ENCODE results near the gene SLC41A2.

GRCh38 chr12:104952816-104953215, 5.3 kb downstream of the SLC41A2 start:
- no peak for TF ChIP-seq CTCF (IDR thresholded peaks at IDR 0.05)
- no peak for TF ChIP-seq POLR2A (IDR thresholded peaks at IDR 0.05)

All from heart left ventricle (tissue), 13 donors.